ENCODE data around the gene ZNF768. TPM values are rescaled to one million over a fixed set of nuclear protein-coding genes. Genes with fewer than 3 reads are reported as not detected.

The ZNF768 gene
- total RNA-seq, result 17.6 and 20.8 TPM in 2 replicates

DNA sequence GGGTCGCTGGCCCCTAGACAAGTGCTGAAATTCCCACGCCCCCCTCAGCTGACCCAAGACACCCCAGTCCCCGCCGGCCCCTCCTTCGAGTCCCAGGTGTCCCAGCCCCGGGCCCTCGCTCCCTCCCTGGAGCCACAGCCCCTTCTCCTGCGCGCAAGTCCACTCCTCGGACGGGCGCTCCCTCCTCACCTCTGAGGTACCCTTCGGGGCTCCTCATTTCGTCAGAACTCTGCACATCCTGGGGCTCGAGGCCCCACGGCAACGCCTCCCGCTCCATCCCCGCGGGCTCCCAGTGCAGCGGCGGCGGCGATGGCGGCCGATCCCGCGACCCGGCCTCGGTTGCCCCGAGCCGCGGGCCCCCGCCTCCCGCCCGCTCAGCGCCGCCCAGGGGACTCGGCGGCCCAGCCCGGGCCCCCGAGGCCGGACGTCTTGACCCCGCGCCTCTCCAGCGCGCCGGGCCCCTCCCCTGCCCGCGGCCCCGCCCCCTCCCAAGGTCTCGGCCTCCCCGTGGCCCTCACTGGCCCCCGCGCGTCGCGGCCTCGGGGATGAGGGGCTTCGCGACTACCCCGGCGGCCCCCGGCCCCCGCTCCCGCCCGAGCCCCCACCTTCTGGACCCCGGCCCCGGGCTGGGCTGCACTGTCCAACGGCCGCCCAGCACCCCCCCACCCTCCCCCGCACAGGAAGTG is at the start of gene ZNF768:
ZNF768 (minus strand) TSS at position 430 of the 686 bp plus-strand sequence; CDS start at position 277, 153 bp downstream.

DNA sequence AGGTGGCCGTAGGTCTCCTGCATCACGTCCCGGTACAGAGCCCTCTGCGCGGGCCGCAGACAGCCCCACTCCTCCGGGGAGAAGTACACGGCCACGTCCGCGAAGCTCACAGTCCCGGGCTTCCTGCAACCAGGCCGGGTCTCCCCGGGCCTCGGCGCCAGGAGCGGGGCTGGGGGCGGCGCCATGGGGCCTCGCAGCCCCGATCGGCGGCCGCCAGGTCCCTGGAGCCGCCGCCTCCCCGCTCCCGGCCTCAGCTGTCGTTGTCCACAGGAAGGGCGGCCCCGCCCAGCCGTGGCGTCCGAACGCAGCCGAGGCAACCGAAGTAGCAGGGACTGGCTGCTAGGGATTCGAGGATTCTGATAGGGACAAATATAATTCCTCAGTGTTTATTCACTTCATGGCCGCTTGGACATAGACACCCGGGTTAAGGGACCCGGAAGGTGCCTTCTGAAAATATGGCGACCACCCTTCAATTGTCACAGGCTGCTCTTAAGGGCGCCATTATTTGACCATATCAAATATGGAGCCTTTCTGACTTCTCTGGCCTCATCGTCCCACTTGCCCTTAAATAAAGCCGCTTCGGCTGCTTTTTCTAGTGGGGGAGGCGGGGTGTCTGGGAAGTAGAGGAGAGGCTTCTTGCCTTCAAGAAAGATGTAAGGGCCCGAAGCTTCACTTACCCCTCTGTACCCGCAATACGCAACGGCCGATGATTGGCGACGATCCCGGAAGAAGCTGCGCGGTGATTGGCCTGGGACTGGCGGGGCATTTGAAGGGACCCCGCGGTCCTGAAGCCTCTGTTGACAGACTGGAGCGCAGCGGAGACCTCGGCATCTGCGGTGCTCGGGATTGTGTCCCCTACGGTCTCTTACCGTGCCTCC is 45.3 kb upstream of the ZNF768 start, which contains the start of gene ZNF688:
ZNF688 (minus strand) TSS at position 270 of the 878 bp plus-strand sequence; CDS start at position 185, 85 bp downstream.

DNA sequence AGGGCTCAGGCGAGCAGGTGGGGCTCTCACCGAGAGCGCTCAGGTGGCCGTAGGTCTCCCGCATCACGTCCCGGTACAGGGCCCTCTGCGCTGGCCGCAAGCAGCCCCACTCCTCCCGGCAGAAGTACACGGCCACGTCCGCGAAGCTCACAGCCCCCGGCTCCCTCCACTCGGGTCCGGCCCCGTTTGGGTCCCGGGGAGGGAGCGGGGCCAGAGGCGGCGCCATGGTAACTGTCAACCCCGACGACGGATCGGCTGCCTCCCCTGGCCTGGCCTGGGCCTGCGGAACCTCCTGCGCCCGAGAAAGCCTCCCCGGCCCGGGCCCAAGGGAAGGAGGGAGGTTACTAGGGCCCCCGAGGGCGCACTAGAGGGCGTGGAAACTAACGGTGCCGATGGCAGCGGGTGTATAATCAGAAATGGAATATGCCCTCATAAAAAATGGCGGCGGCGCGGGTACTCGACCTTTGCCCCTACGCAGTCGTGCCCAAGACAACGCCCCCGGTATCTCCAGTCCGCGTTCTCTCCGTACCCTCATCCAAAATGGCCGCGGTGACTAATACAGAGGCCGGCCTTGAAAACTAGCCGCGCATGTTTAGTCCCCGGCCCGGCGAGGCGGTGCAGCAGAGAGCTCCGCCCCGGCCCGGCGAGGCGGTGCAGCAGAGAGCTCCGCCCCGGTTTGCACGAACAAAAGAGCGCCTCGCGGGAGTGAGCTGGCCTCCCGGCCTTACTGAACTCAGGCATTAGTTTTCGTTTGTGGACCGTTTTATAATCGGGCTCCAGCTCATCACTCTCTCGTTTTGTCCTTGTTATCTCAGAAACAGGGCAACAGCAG is 31.8 kb upstream of the ZNF768 start, which contains the start of gene ZNF764:
ZNF764 (minus strand) TSS at position 418 of the 832 bp plus-strand sequence; CDS start at position 226, 192 bp downstream.

DNA sequence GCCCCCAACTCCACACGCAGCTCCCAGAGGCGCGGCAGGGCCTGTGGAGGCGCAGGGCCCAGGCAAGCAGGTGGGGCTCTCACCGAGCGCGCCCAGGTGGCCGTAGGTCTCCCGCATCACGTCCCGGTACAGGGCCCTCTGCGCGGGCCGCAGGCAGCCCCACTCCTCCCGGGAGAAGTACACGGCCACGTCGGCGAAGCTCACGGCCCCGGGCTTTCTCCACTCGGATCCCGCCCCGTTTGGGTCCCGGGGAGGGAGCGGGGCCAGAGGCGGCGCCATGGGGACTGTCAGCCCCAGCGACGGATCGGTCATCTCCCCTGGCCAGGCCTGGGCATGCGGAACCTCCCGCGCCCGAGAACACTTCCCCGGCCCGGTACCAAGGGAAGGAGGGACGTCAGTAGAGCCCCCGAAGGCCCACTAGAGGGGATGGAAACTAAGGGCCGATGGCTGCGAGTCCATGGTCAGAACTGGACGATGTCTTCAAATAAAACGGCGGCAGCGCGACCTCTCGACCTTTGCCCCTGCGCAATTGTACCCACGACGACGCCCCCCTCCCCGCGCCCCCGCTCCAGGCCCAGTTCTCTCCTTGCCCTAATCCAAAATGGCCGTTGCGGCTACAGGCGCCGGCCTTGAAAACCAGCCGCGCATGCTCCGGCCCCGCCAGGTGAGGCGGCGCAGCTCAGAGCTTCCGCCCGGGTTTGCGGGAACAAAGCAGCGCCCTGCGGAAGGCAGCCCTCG is 8.2 kb upstream of the ZNF768 start, which contains the start of gene ZNF747:
ZNF747 (minus strand) TSS at position 491 of the 738 bp plus-strand sequence; CDS start at position 312, 179 bp downstream.

Small RNA genes lying within 50 kb of the gene (small RNA-seq; reads per million reads assigned to genes)
- not detected for gene MIR4518
- not detected for gene RNU7-61P

Other genes with a start within 250 kb of the ZNF768 start
- gene CD2BP2, start 171.3 kb downstream of the ZNF768 start, total RNA-seq, result 29.5 and 30.5 TPM in 2 replicates
- gene TBC1D10B, start 156.1 kb downstream of the ZNF768 start, total RNA-seq, result 36.4 and 49.8 TPM in 2 replicates
- gene MYL11, start 151.8 kb downstream of the ZNF768 start, total RNA-seq, result not detected in 2 replicates
- under 0.01 and 0.50 TPM in 2 replicates for gene SEPTIN1, start 144.0 kb downstream of the ZNF768 start, total RNA-seq
- gene ZNF48, start 131.1 kb downstream of the ZNF768 start, total RNA-seq, result 10.5 and 10.9 TPM in 2 replicates
- gene ZNF771, start 119.0 kb downstream of the ZNF768 start, total RNA-seq, result 7.4 and 7.6 TPM in 2 replicates
- 46.0 and 51.1 TPM in 2 replicates for gene DCTPP1, start 96.5 kb downstream of the ZNF768 start, total RNA-seq
- 14.5 and 15.7 TPM in 2 replicates for gene SEPHS2, start 80.7 kb downstream of the ZNF768 start, total RNA-seq
- gene ITGAL, start 53.8 kb downstream of the ZNF768 start, total RNA-seq, result not detected in 2 replicates
- 5.7 and 9.0 TPM in 2 replicates for gene ZNF747, start 8.3 kb upstream of the ZNF768 start, total RNA-seq
- gene ZNF764, start 31.8 kb upstream of the ZNF768 start, total RNA-seq, result 7.3 and 7.4 TPM in 2 replicates
- 4.5 and 5.9 TPM in 2 replicates for gene ZNF688, start 45.1 kb upstream of the ZNF768 start, total RNA-seq
- gene ZNF785, start 59.1 kb upstream of the ZNF768 start, total RNA-seq, result 7.4 and 9.5 TPM in 2 replicates
- gene ZNF689, start 83.8 kb upstream of the ZNF768 start, total RNA-seq, result 4.7 and 5.9 TPM in 2 replicates
- gene PRR14, start 124.4 kb upstream of the ZNF768 start, total RNA-seq, result 12.4 and 13.7 TPM in 2 replicates
- 23.7 and 30.1 TPM in 2 replicates for gene FBRS, start 131.9 kb upstream of the ZNF768 start, total RNA-seq
- gene SRCAP, start 172.6 kb upstream of the ZNF768 start, total RNA-seq, result 32.3 and 36.0 TPM in 2 replicates
- gene PHKG2, start 221.9 kb upstream of the ZNF768 start, total RNA-seq, result 21.4 and 22.1 TPM in 2 replicates
- 1.5 and 1.7 TPM in 2 replicates for gene CFAP119, start 235.5 kb upstream of the ZNF768 start, total RNA-seq
- gene RNF40, start 235.8 kb upstream of the ZNF768 start, total RNA-seq, result 85.9 and 91.9 TPM in 2 replicates